Chondrocyte (in vitro differentiated cells): ENCODE data around the gene EYS. TPM values are rescaled to one million over a fixed set of nuclear protein-coding genes. Genes with fewer than 3 reads are reported as not detected.
"Not testable (repeated sequence)": the region's sequence is repeated elsewhere in the genome, so short reads cannot be mapped to it uniquely, and the experiment has no call there.

Experiments used
- DNase-seq: peaks from one replicate; pipeline ENCODE4 v3.0.0; 2021; ENCODE audit warnings: mixed read lengths, low spot score
- H3K27ac Mint-ChIP-seq: one replicate; pipeline ENCODE4 v1.8.0; 2021; ENCODE audit warnings: mild to moderate bottlenecking, moderate library complexity, mixed read lengths; ENCODE audit not compliant: unreplicated experiment
- H3K27me3 Mint-ChIP-seq: 2 replicates; pipeline ENCODE4 v1.8.0; 2021; ENCODE audit warnings: low read depth, mixed read lengths
- H3K36me3 Mint-ChIP-seq: 2 replicates; pipeline ENCODE4 v1.8.0; 2021; ENCODE audit warnings: low read depth, mixed read lengths
- H3K4me1 Mint-ChIP-seq: 2 replicates; pipeline ENCODE4 v1.8.0; 2021; ENCODE audit warnings: low read depth, mild to moderate bottlenecking, mixed read lengths
- H3K4me3 Mint-ChIP-seq: one replicate; pipeline ENCODE4 v1.8.0; 2021; ENCODE audit warnings: mild to moderate bottlenecking, moderate library complexity, mixed read lengths; ENCODE audit not compliant: unreplicated experiment
- H3K9me3 Mint-ChIP-seq: 2 replicates; pipeline ENCODE4 v1.8.0; 2021; ENCODE audit warnings: low read depth, mixed read lengths
- total RNA-seq: library from RNA; stranded (reverse); gene quantifications from 3 replicates; pipeline ENCODE4 v1.2.1, GENCODE V29; 2021
- TF ChIP-seq, protein P1 (sequence below): fragments of 200-600 bp; sonication (generic); IDR thresholded peaks from 2 replicates; pipeline ENCODE4 v1.5.0; 2021; ENCODE audit warnings: antibody characterized with exemption, mild to moderate bottlenecking, moderate library complexity

The EYS gene
- total RNA-seq, 1 donor from 2014 or later = not detected

DNA sequence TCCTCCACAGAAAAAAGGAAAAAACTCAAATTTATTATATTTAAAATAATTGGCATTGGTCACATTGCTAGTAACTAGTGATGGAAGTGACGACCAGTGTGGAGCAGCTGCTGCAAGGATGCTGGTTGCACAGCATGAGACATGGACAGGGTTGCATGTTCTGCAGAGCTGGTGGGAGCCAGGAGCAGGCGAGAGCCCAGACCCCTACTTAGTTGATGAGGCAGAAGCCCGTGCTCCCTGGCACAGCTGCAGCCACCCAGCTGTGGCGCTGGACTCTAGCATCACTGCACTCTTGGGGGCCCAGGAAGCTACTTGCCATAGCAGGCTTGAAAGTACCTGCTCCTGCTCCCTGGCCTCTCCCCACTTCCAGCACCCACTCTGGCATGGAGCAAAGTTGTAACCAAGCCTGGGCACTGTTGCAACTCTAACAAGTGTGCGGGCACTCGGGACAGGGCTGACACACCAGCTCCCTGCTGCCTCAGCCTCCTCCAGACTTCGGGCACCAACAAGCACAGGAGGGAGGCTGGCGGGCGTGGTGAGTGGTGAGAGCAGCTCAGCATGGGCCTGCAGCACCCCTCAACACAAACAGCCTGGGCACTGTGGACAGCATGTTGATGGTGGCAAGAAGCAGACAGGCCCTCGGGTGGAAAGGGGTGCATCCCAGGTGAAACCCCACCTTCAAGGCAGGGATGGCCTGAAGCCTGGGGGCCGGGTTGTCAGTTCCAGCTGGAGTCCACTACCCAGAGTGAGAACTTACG lies 69.6 kb downstream of the EYS start:
- H3K4me3 Mint-ChIP-seq = no peak overlapping the region
- H3K27ac Mint-ChIP-seq = no peak overlapping the region
- H3K4me1 Mint-ChIP-seq = no peaks in the 10 kb centered on the region
- peak; percentile 72 for DNase-seq
- H3K36me3 Mint-ChIP-seq = no peaks in the 10 kb centered on the region
- H3K9me3 Mint-ChIP-seq = no peaks in the 10 kb centered on the region
- TF ChIP-seq, protein P1, sequence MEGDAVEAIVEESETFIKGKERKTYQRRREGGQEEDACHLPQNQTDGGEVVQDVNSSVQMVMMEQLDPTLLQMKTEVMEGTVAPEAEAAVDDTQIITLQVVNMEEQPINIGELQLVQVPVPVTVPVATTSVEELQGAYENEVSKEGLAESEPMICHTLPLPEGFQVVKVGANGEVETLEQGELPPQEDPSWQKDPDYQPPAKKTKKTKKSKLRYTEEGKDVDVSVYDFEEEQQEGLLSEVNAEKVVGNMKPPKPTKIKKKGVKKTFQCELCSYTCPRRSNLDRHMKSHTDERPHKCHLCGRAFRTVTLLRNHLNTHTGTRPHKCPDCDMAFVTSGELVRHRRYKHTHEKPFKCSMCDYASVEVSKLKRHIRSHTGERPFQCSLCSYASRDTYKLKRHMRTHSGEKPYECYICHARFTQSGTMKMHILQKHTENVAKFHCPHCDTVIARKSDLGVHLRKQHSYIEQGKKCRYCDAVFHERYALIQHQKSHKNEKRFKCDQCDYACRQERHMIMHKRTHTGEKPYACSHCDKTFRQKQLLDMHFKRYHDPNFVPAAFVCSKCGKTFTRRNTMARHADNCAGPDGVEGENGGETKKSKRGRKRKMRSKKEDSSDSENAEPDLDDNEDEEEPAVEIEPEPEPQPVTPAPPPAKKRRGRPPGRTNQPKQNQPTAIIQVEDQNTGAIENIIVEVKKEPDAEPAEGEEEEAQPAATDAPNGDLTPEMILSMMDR = no peak
- H3K27me3 Mint-ChIP-seq = no peaks in the 10 kb centered on the region

DNA sequence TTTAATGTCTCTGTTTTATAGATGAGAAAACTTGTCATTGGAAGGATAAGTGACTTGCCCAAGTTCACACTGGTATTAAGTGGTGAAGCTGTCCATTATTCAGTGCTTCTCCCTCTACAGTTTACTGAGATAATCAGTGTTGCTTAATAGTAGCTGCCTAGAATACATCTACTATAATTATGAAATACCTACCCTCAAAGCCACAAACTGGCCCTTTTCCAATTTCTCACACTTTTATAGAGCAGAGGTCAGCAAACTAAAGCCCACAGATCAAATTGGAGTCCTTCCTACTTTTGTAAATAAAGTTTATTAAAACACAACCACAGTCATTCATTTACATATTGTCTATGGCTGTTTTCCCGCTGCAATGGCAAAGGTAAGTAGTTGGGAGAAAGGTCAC lies 73.5 kb downstream of the EYS start:
- DNase-seq = no peak
- Mint-ChIP-seq H3K4me1 (no peaks in the 10 kb centered on the region), H3K27ac (no peak overlapping the region), H3K9me3 (peaks cover 2% of the 10 kb centered on the region), H3K36me3 (no peaks in the 10 kb centered on the region), H3K4me3 (no peak overlapping the region), H3K27me3 (no peaks in the 10 kb centered on the region)
- TF ChIP-seq, protein P1 = no peak

GRCh38 chr6:65631711-65632110 lies 75.3 kb downstream of the EYS start:
- no peak overlapping the region for H3K27ac Mint-ChIP-seq
- no peak overlapping the region for H3K4me3 Mint-ChIP-seq
- DNase-seq = no peak
- H3K27me3 Mint-ChIP-seq = no peaks in the 10 kb centered on the region
- no peaks in the 10 kb centered on the region for H3K4me1 Mint-ChIP-seq
- peaks cover 4% of the 10 kb centered on the region for H3K9me3 Mint-ChIP-seq
- TF ChIP-seq, protein P1 = no peak
- H3K36me3 Mint-ChIP-seq = no peaks in the 10 kb centered on the region

DNA sequence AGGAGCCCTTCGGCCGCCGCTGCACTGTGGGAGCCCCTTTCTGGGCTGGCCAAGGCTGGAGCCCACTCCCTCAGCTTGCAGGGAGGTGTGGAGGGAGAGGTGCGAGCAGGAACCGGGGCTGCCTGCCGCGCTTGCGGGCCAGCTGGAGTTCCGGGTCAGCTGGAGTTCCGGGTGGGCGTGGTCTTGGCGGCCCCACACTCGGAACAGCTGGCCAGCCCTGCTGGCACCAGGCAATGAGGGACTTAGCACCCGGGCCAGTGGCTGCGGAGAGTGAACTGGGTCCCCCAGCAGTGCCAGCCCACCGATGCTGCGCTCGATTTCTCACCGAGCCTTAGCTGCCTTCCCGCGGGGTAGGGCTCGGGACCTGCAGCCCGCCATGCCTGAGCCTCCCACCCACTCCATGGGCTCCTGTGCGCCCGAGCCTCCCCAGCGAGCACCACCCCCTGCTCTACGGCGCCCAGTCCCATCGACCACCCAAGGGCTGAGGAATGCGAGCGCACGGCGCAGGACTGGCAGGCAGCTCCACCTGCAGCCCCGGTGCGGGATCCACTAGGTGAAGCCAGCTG lies 79.5 kb downstream of the EYS start:
- H3K9me3 Mint-ChIP-seq, H3K4me1 Mint-ChIP-seq, H3K36me3 Mint-ChIP-seq, DNase-seq, H3K4me3 Mint-ChIP-seq, H3K27me3 Mint-ChIP-seq, H3K27ac Mint-ChIP-seq: not testable (repeated sequence)

DNA sequence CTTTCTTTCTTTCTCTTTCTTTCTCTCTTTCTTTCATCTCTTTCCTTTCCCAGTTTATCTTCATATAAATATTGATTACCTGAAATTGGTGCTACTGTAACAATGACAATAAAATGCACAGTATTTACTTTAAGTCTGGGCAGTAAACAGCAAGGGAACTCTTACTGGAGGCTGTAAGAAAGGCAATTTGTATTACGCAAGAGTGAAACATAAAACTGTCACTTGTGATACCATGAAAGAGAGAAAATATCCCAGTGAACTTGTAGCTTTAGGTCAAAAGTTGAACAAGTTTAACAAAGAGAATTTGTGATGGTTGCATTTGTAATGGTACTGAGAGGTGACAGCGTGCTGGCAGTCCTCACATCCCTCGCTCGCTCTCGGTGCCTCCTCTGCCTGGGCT lies 80.0 kb downstream of the EYS start:
- H3K9me3 Mint-ChIP-seq = peaks cover 4% of the 10 kb centered on the region
- H3K36me3 Mint-ChIP-seq = no peaks in the 10 kb centered on the region
- H3K4me1 Mint-ChIP-seq = no peaks in the 10 kb centered on the region
- H3K27ac Mint-ChIP-seq = no peak overlapping the region
- H3K27me3 Mint-ChIP-seq = no peaks in the 10 kb centered on the region
- DNase-seq = no peak
- no peak overlapping the region for H3K4me3 Mint-ChIP-seq
- TF ChIP-seq, protein P1 = no peak

DNA sequence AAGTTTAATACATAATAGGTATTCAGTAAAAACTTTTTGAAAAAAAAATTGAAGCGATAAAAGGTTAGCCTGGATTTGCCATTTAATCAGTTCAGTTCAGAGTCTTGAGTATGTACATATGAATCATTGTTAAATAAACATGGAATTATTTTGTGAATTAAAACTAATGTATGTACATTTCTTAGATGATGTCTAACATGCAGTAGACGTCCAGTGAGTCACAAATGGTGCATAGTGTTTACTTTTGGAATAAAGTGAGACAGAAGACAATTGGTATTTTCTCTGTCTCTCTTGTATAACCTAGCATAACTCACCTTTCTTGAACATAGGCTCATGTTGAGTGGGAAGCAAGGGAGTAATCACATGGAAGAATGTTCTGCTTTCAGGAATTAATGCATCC lies 83.5 kb downstream of the EYS start:
- TF ChIP-seq, protein P1 = no peak
- Mint-ChIP-seq H3K36me3 (no peaks in the 10 kb centered on the region), H3K4me1 (no peaks in the 10 kb centered on the region), H3K9me3 (peaks cover 5% of the 10 kb centered on the region), H3K4me3 (no peak overlapping the region), H3K27me3 (no peaks in the 10 kb centered on the region), H3K27ac (no peak overlapping the region)
- no peak for DNase-seq
